IMR-90 (cell line): Measurements from ENCODE around the gene PLXNC1. TPM values are rescaled to one million over a fixed set of nuclear protein-coding genes. Genes with fewer than 3 reads are reported as not detected.

Source experiments
- ATAC-seq: fragments of 200-7000 bp; cut with Tn5 transposase; 2 replicates; pipeline ENCODE4 v1.9.1; 2020; ENCODE audit warnings: low read depth, mild to moderate bottlenecking, moderate library complexity
- BruUV-seq: library from RNA; stranded (reverse); fragments of 400-500 nt; replicated peaks from 2 replicates; lab custom pipeline; 2021; lab: Mats Ljungman, UMichigan
- CTCF ChIA-PET: fragments of 300-600 bp; formaldehyde crosslinking; extraction: SDS; loops from one replicate; lab custom pipeline; 2021; ENCODE audit warnings: antibody characterized with exemption; lab: Yijun Ruan, JAX
- POLR2A ChIA-PET: fragments of 300-600 bp; sonication (Branson Sonifier 250); formaldehyde crosslinking; loops from one replicate; lab custom pipeline; 2022; ENCODE audit warnings: antibody characterized with exemption; ENCODE audit not compliant: unreplicated experiment; lab: Charles Lee
- DNase-seq: peaks from one replicate; pipeline ENCODE4 v3.0.0; 2013
- H2AFZ ChIP-seq: replicated peaks from 2 replicates; pipeline ENCODE3; 2013; ENCODE audit warnings: low read length, mild to moderate bottlenecking; ENCODE audit not compliant: poor library complexity
- H2AK5ac ChIP-seq: 2 replicates; pipeline ENCODE4 v1.6.1; 2013; ENCODE audit warnings: low read depth, low read length, inconsistent platforms
- H2AK9ac ChIP-seq: replicated peaks from 2 replicates; pipeline ENCODE3; 2013; ENCODE audit warnings: mild to moderate bottlenecking, low read depth, low read length, moderate library complexity; ENCODE audit not compliant: poor library complexity
- H2BK120ac ChIP-seq: 2 replicates; pipeline ENCODE4 v1.6.1; 2013; ENCODE audit warnings: low read depth, low read length, inconsistent platforms
- H2BK15ac ChIP-seq: 3 replicates; pipeline ENCODE4 v1.6.1; 2013; ENCODE audit warnings: low read depth, low read length, inconsistent platforms
- H2BK20ac ChIP-seq: 2 replicates; pipeline ENCODE4 v1.6.1; 2013; ENCODE audit warnings: low read depth, mild to moderate bottlenecking, inconsistent platforms, low read length, moderate library complexity
- H2BK5ac ChIP-seq: 2 replicates; pipeline ENCODE4 v1.6.1; 2013; ENCODE audit warnings: mild to moderate bottlenecking, low read depth, low read length, inconsistent platforms; ENCODE audit not compliant: poor library complexity, severe bottlenecking
- H3K14ac ChIP-seq: replicated peaks from 2 replicates; pipeline ENCODE4 v1.6.1; 2013; ENCODE audit warnings: low read depth, low read length, inconsistent platforms
- H3K18ac ChIP-seq: 2 replicates; pipeline ENCODE4 v1.6.1; 2013; ENCODE audit warnings: low read depth, low read length, control low read depth
- H3K23ac ChIP-seq: 2 replicates; pipeline ENCODE4 v1.6.1; 2013; ENCODE audit warnings: low read depth, low read length, inconsistent platforms
- H3K27ac ChIP-seq: 2 replicates; pipeline ENCODE4 v1.5.1; 2013; ENCODE audit warnings: mild to moderate bottlenecking, control low read depth, low read length; ENCODE audit not compliant: insufficient read depth
- H3K27me3 ChIP-seq: 2 replicates; pipeline ENCODE4 v1.6.1; 2013; ENCODE audit warnings: low read length; ENCODE audit not compliant: control insufficient read depth, insufficient read depth
- H3K36me3 ChIP-seq: 2 replicates; pipeline ENCODE4 v1.6.1; 2013; ENCODE audit warnings: low read length, mixed read lengths; ENCODE audit not compliant: control insufficient read depth, insufficient read depth
- H3K4ac ChIP-seq: 2 replicates; pipeline ENCODE4 v1.6.1; 2013; ENCODE audit warnings: low read depth, low read length, inconsistent platforms
- H3K4me1 ChIP-seq: 2 replicates; pipeline ENCODE4 v1.6.1; 2013; ENCODE audit warnings: low read length, mixed read lengths; ENCODE audit not compliant: control insufficient read depth, insufficient read depth
- H3K4me2 ChIP-seq: 2 replicates; pipeline ENCODE4 v1.6.1; 2013; ENCODE audit warnings: low read depth, mild to moderate bottlenecking, control low read depth, low read length, moderate library complexity
- H3K4me3 ChIP-seq: 2 replicates; pipeline ENCODE4 v1.5.1; 2013; ENCODE audit warnings: low read depth, mild to moderate bottlenecking, control low read depth, low read length, moderate library complexity; ENCODE audit not compliant: insufficient read depth
- H3K56ac ChIP-seq: 2 replicates; pipeline ENCODE4 v1.6.1; 2013; ENCODE audit warnings: low read length, inconsistent platforms; ENCODE audit not compliant: insufficient read depth; ENCODE audit errors: extremely low read depth
- H3K79me1 ChIP-seq, 2 experiments: 2 replicates each; pipeline ENCODE4 v1.6.1; 2013; ENCODE audit warnings: low read length in 2 of 2, inconsistent platforms in 1 of 2, low read depth in 1 of 2
- H3K9ac ChIP-seq: 2 replicates; pipeline ENCODE4 v1.6.1; 2013; ENCODE audit warnings: low read depth, low read length, control low read depth
- H3K9me1 ChIP-seq: 2 replicates; pipeline ENCODE4 v1.6.1; 2013; ENCODE audit warnings: low read length, inconsistent platforms; ENCODE audit not compliant: insufficient read depth
- H3K9me3 ChIP-seq: 2 replicates; pipeline ENCODE4 v1.6.1; 2013; ENCODE audit warnings: low read length; ENCODE audit not compliant: control insufficient read depth, insufficient read depth
- H4K20me1 ChIP-seq: 2 replicates; pipeline ENCODE4 v1.6.1; 2013; ENCODE audit warnings: low read length, inconsistent platforms; ENCODE audit not compliant: insufficient read depth
- H4K5ac ChIP-seq: 2 replicates; pipeline ENCODE4 v1.6.1; 2013; ENCODE audit warnings: mild to moderate bottlenecking, low read depth, low read length, control low read depth
- H4K8ac ChIP-seq, 2 experiments: 2 replicates each; pipeline ENCODE4 v1.6.1; 2013; ENCODE audit warnings: low read depth in 2 of 2, low read length in 2 of 2, control low read depth in 1 of 2, inconsistent platforms in 1 of 2
- H4K91ac ChIP-seq: 2 replicates; pipeline ENCODE4 v1.6.1; 2013; ENCODE audit warnings: low read depth, low read length, inconsistent platforms; ENCODE audit not compliant: insufficient read depth
- BHLHE40 ChIP-seq: fragments of 150-350 bp; IDR thresholded peaks from 2 replicates; pipeline ENCODE4 v1.6.1; 2016; ENCODE audit warnings: mild to moderate bottlenecking, low read depth, low read length
- CEBPB ChIP-seq: IDR thresholded peaks from 2 replicates; pipeline ENCODE4 v1.6.1; 2012; ENCODE audit warnings: low read depth, low read length, improper control_type of control experiment
- CHD1 ChIP-seq: IDR thresholded peaks from 2 replicates; pipeline ENCODE4 v1.6.1; 2012; ENCODE audit warnings: low read depth, low read length, improper control_type of control experiment
- FOS ChIP-seq: fragments of 150-350 bp; IDR thresholded peaks from 2 replicates; pipeline ENCODE4 v1.6.1; 2016; ENCODE audit warnings: low read depth, low read length
- MAFK ChIP-seq: IDR thresholded peaks from 2 replicates; pipeline ENCODE4 v1.6.1; 2012; ENCODE audit warnings: low read depth, low read length, improper control_type of control experiment
- MAZ ChIP-seq: IDR thresholded peaks from 2 replicates; pipeline ENCODE4 v1.6.1; 2012; ENCODE audit warnings: low read depth, mild to moderate bottlenecking, low read length, improper control_type of control experiment, moderate library complexity, borderline replicate concordance
- MXI1 ChIP-seq: IDR thresholded peaks from 2 replicates; pipeline ENCODE4 v1.6.1; 2012; ENCODE audit warnings: low read depth, mild to moderate bottlenecking, low read length, moderate library complexity, borderline replicate concordance
- NFE2L2 ChIP-seq: fragments of 150-350 bp; IDR thresholded peaks from 2 replicates; pipeline ENCODE4 v1.6.1; 2016; ENCODE audit warnings: low read depth, mild to moderate bottlenecking, low read length
- POLR2A ChIP-seq: IDR thresholded peaks from 2 replicates; pipeline ENCODE4 v1.6.1; 2012; ENCODE audit warnings: mild to moderate bottlenecking, low read depth, low read length
- RAD21 ChIP-seq: IDR thresholded peaks from 2 replicates; pipeline ENCODE4 v1.6.1; 2012; ENCODE audit warnings: low read length, improper control_type of control experiment
- RCOR1 ChIP-seq: IDR thresholded peaks from 2 replicates; pipeline ENCODE4 v1.6.1; 2012; ENCODE audit warnings: mild to moderate bottlenecking, low read length, improper control_type of control experiment; ENCODE audit not compliant: insufficient replicate concordance
- RFX5 ChIP-seq: IDR thresholded peaks from 2 replicates; pipeline ENCODE4 v1.8.0; 2012; ENCODE audit warnings: low read depth, mild to moderate bottlenecking, low read length, moderate library complexity
- SMC3 ChIP-seq: fragments of 150-350 bp; IDR thresholded peaks from 2 replicates; pipeline ENCODE4 v1.6.1; 2016; ENCODE audit warnings: low read depth, mild to moderate bottlenecking, antibody characterized with exemption, low read length, moderate library complexity
- WGBS, 2 experiments: methylation state at CpG; one replicate each; pipeline versions ENCODE4 v1.1.5 to v1.1.7; 2013; ENCODE audit warnings: missing lambda C conversion rate in 2 of 2; ENCODE audit not compliant: insufficient read length in 1 of 2; ENCODE audit errors: extremely low coverage in 2 of 2; 5-methylcytosine and 5-hydroxymethylcytosine counted together
- dilution Hi-C: fragments of 300-500 bp; cut with HindIII; formaldehyde crosslinking; loops from one replicate; pipeline ENCODE4 v1.14.3; 2018; ENCODE audit warnings: low sequenced_read_pairs; ENCODE audit not compliant: unreplicated experiment
- in situ Hi-C: fragments of 300-500 bp; cut with MboI; formaldehyde crosslinking; loops from 3 replicates; pipeline ENCODE4 v1.14.3; 2019; ENCODE audit warnings: low sequenced_read_pairs, inconsistent platforms, mixed read lengths
- intact Hi-C: fragments of 100-400 bp; cut with micrococcal nuclease; formaldehyde crosslinking; loops from 2 replicates; pipeline ENCODE4 v1.10.0; 2022
- polyA plus RNA-seq, 3 experiments: library from polyadenylated mRNA; depleted of rRNA; stranded (reverse); fragments of >200 nt; gene quantifications; 2 replicates each; pipeline ENCODE4 v1.2.3, GENCODE V29; 2012; ENCODE audit warnings: low replicate concordance in 1 of 3
- total RNA-seq: library from RNA; depleted of rRNA; stranded (reverse); fragments of >200 nt; gene quantifications from 2 replicates; pipeline ENCODE4 v1.2.3, GENCODE V29; 2012
- TF ChIP-seq, protein P1 (sequence below): fragments of 150-350 bp; IDR thresholded peaks from 2 replicates; pipeline ENCODE4 v1.6.1; 2016; ENCODE audit warnings: low read depth, mild to moderate bottlenecking, low read length, moderate library complexity, borderline replicate concordance
- TF ChIP-seq, protein P2 (sequence below): fragments of 150-350 bp; IDR thresholded peaks from 2 replicates; pipeline ENCODE4 v1.6.1; 2017; ENCODE audit warnings: mild to moderate bottlenecking, antibody characterized with exemption, low read length, low read depth
- TF ChIP-seq, protein P3 (sequence below): conservative IDR thresholded peaks from 2 replicates; pipeline ENCODE4 v1.5.1; 2012; ENCODE audit warnings: mild to moderate bottlenecking, low read depth, low read length, improper control_type of control experiment

Gene PLXNC1
- total and polyA plus RNA-seq, 2 of the 4 experiments (the other 2 are of a cell fraction): 1.0 to 1.6 TPM

DNA sequence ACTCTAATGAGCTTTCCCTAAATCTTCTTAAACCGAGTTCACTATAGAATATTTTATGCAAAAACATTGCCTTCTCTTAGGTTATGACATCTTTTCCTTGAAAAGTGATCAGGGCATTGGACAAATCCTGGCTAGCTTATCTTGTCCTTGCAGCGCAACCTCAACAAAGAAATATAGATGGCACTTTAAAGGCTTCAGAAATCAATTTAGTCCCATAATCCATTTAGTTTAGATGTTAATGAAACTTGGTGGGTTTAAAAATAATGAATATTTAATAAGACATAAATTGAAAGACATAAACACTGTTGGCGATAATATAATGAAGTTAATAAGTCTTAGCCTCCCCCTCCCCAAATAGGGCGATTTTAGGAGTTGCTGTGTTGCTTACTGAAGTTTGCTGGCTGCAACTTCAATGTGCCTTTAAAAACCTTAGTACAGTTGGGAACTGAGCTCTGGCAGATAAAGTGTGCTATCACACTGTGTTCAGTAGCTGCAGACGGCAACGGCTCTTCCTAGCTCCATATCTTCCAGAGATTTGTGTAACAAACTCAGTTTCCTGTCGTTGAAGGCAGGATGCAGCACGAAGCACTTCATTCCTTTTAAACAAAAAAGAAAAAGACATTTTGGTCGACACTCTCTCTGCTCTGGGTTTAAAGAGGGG is 19.5 kb downstream of the PLXNC1 start:
- dilution Hi-C loops (no loop called here), in situ Hi-C loops (no loop called here), intact Hi-C loops (no loop called here)
- H2BK5ac ChIP-seq: no peak overlapping the region
- H4K8ac ChIP-seq: no peak overlapping the region
- ChIA-PET POLR2A (no interaction called here), CTCF (interaction anchor here (0.6 to 1.2 kb wide), 3 partner anchors 14 to 599 kb away, joined by 3 read pairs; no protein-coding TSS in a partner anchor)
- peaks cover 42% of the 10 kb centered on the region for H3K27me3 ChIP-seq
- H3K27ac ChIP-seq: no peak overlapping the region
- DNase-seq (no peak), ATAC-seq (no peak)
- no peaks in the 10 kb centered on the region for H4K20me1 ChIP-seq
- no peak overlapping the region for H3K14ac ChIP-seq
- no peak overlapping the region for H2AK5ac ChIP-seq
- H3K23ac ChIP-seq: no peak overlapping the region
- H3K9ac ChIP-seq: no peak overlapping the region
- H3K9me1 ChIP-seq: peaks cover 6% of the 10 kb centered on the region; the same call in 1 of the 2 replicates
- H3K56ac ChIP-seq: no peak overlapping the region
- no peak overlapping the region for H2BK20ac ChIP-seq
- no peak for TF ChIP-seq MAZ
- TF ChIP-seq POLR2A: no peak
- no peak for TF ChIP-seq RAD21
- no peak for TF ChIP-seq BHLHE40
- TF ChIP-seq RCOR1: no peak
- TF ChIP-seq SMC3: no peak
- no peak for TF ChIP-seq FOS
- TF ChIP-seq MAFK: no peak
- no peak for TF ChIP-seq MXI1
- no peak for TF ChIP-seq CEBPB
- no peak for TF ChIP-seq CHD1
- TF ChIP-seq, protein P1, sequence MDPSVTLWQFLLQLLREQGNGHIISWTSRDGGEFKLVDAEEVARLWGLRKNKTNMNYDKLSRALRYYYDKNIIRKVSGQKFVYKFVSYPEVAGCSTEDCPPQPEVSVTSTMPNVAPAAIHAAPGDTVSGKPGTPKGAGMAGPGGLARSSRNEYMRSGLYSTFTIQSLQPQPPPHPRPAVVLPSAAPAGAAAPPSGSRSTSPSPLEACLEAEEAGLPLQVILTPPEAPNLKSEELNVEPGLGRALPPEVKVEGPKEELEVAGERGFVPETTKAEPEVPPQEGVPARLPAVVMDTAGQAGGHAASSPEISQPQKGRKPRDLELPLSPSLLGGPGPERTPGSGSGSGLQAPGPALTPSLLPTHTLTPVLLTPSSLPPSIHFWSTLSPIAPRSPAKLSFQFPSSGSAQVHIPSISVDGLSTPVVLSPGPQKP: no peak
- TF ChIP-seq RFX5: no peak
- TF ChIP-seq, protein P2, sequence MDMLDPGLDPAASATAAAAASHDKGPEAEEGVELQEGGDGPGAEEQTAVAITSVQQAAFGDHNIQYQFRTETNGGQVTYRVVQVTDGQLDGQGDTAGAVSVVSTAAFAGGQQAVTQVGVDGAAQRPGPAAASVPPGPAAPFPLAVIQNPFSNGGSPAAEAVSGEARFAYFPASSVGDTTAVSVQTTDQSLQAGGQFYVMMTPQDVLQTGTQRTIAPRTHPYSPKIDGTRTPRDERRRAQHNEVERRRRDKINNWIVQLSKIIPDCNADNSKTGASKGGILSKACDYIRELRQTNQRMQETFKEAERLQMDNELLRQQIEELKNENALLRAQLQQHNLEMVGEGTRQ: no peak
- TF ChIP-seq, protein P3, sequence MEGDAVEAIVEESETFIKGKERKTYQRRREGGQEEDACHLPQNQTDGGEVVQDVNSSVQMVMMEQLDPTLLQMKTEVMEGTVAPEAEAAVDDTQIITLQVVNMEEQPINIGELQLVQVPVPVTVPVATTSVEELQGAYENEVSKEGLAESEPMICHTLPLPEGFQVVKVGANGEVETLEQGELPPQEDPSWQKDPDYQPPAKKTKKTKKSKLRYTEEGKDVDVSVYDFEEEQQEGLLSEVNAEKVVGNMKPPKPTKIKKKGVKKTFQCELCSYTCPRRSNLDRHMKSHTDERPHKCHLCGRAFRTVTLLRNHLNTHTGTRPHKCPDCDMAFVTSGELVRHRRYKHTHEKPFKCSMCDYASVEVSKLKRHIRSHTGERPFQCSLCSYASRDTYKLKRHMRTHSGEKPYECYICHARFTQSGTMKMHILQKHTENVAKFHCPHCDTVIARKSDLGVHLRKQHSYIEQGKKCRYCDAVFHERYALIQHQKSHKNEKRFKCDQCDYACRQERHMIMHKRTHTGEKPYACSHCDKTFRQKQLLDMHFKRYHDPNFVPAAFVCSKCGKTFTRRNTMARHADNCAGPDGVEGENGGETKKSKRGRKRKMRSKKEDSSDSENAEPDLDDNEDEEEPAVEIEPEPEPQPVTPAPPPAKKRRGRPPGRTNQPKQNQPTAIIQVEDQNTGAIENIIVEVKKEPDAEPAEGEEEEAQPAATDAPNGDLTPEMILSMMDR: no peak
- TF ChIP-seq NFE2L2: no peak
- H3K4me3 ChIP-seq: no peak overlapping the region
- no peaks in the 10 kb centered on the region for H3K36me3 ChIP-seq
- no peaks in the 10 kb centered on the region for H3K79me1 ChIP-seq
- H2AFZ ChIP-seq: no peak overlapping the region
- no peak overlapping the region for H3K4me2 ChIP-seq
- no peaks in the 10 kb centered on the region for H3K9me3 ChIP-seq
- H2AK9ac ChIP-seq: no peak overlapping the region
- no TSS peak for BruUV-seq
- no peak overlapping the region for H4K5ac ChIP-seq
- WGBS, 2 experiments: 33% methylated on average over 2 of the region's 9 CpGs; no CpG with 5 or more reads in 1 of the 2 experiments
- no peak overlapping the region for H2BK120ac ChIP-seq
- H3K4ac ChIP-seq: no peak overlapping the region
- no peak overlapping the region for H4K91ac ChIP-seq
- no peak overlapping the region for H3K18ac ChIP-seq
- peaks cover 14% of the 10 kb centered on the region for H3K4me1 ChIP-seq
- H2BK15ac ChIP-seq: no peak overlapping the region
